Frontal cortex (tissue), 4 donors: ENCODE measurements around the gene ZNF513. TPM values are rescaled to one million over a fixed set of nuclear protein-coding genes. Genes with fewer than 3 reads are reported as not detected.
"Not testable (repeated sequence)": the region's sequence is repeated elsewhere in the genome, so short reads cannot be mapped to it uniquely, and the experiment has no call there.

Experiments
- DNase-seq, 2 donors: peaks; one replicate each; pipeline ENCODE4 v3.0.0; 2012; ENCODE audit warnings: low spot score in 2 of 2
- FAIRE-seq: peaks from 2 replicates; lab custom pipeline; 2012; peaks lifted over from hg19 to GRCh38; lab: Jason Lieb, UNC
- total RNA-seq: library from RNA; depleted of rRNA; stranded (reverse); fragments of >200 nt; gene quantifications from one replicate; pipeline ENCODE4 v1.2.3, GENCODE V29; 2014
- donor health status: control.
- donor health status: control.
- donor health status: control.

The ZNF513 gene
- total RNA-seq, 1 donor from 2014 or later = 12.6 TPM

GRCh38 chr2:27363933-27364332 lies 16.6 kb downstream of the ZNF513 start:
- FAIRE-seq = no peak

GRCh38 chr2:27362678-27363420 lies 17.7 kb downstream of the ZNF513 start:
- no peak for FAIRE-seq

More at GRCh38 chr2:27363933-27364332, 16.6 kb downstream of the ZNF513 start:
- DNase-seq = no peak

DNA sequence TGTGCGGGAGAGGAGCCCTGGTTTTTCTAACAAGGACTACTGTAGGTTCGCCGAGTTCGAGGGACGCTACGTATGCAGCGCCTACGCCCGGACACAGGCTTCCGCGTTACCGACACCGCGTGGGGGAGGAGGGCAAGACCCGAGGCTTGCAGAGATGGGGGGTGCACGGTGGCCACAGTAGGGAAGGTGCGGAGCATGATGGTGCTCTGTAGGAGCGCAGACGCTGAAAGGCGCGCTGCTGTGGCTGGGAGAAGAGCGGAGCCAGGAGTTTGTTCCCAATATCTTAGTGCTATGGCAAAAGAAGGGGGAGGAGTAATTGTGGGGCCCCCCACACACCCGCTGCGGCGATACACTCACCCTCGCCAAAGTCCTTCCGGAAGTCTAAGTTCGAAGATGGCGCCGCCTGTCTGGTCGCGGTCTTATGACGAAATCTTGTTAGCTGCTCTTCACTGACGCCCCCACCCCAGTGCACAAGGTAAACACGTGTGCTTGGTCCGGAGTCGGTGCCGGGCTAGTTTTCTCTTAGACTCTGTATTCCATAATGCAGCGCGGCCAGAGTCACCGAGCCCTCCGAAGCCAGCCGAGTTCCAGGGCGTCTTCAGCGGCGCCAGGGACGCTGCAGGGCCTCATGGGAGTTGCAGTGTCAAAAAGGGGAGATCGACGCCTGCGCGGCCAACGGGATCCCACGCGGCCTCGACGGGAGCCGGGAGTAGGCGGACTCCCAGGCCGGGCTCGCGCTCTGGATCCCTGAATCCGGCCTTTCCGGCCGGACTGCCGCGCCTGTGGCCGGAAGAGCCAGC lies 24.0 kb downstream of the ZNF513 start, which contains the start of gene GTF3C2:
Gene GTF3C2, minus strand, starts transcription at position 383 of the 800 bp plus-strand sequence. CDS start 13,210 bp downstream, outside the sequence.
- DNase-seq = peak; percentile 85 to 91
- FAIRE-seq = no peak

More at GRCh38 chr2:27362678-27363420, 17.7 kb downstream of the ZNF513 start:
- DNase-seq = no peak

DNA sequence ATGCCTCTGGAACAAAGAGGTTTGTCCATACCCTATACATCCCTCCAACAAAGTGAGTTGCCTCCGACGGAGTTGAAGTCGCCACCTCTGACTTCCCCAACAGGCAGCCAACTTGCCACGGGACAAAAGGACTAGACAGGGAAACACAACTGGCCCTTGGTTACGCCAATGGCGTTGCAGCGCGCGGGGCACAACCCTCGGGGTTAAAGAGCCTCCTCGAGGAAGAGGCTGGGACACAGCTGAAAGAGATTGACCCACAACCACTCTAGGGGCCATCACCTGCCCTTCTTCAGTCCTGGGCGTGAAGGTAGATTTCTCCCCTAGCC lies 24.5 kb downstream of the ZNF513 start:
- FAIRE-seq = no peak
- DNase-seq = no peak

DNA sequence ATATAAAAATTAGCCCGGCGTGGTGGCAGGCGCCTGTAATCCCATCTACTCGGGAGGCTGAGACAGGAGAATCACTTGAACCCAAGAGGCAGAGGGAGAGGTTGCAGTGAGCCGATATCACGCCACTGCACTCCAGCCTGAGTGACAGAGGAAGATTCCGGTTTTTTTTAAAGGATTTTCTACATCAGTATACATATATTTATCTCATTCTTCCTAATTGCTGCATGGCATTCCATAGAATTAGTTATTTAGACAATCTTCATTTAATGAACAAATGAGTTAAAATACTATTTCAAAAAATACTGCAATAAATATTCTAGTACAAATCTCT lies 26.0 kb downstream of the ZNF513 start:
- FAIRE-seq = no peak
- no peak for DNase-seq

- FAIRE-seq (no peak), DNase-seq (no peak)
These were observed 26.6 kb downstream of the ZNF513 start for GRCh38 chr2:27353762-27354596.

DNA sequence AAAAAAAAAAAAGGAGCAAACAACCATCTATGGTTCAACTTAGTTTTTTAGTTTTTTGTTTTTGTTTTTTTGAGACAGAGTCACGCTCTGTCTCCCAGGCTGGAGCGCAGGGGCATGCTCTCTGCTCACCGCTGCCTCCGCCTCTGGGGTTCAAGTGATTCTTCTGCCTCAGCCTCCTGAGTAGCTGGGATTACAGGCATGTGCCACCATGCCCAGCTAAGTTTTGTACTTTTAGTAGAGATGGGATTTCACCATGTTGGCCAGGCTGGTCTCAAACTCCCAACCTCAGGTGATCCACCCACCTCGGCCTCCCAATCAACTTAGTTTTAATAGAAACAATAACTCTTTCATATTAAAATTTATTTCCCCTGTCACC lies 27.2 kb downstream of the ZNF513 start:
- not testable (repeated sequence) for DNase-seq, FAIRE-seq

DNA sequence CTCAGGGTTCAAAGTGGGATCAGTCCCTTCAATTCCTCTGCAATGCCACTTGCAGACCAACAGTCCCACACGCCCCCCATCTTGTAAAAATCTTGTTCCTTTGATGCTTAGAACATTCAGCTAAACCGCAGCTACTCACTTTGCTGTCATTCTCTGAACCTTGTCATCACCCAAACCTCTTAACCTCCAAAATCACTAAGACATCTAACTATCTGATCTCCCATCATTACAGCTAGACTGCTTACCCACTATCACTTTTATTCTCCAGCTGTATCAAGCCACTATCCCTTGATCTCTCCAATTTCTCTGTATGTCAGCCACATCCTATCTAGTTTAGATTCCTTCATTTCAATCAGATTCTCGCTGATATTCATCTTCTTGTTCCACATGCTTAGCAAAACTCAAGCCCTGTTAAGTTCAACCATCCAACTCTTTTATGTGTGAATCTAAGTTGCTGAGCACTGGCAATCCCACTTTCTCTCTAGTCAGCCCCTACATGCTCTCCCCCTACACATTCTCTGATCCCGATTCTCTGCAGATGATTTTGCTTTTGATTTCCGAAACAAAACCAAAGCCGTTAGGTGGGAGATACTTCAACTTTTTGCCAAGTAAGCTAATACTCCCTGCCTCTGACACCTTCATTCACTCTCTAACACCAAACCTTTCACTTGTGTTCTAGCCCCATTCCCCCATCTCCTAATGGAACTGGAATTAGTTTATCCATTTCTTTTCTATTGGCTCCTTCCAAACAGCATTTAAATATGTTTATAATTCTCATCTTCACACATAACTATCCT lies 28.5 kb downstream of the ZNF513 start:
- DNase-seq = no peak
- no peak for FAIRE-seq

DNA sequence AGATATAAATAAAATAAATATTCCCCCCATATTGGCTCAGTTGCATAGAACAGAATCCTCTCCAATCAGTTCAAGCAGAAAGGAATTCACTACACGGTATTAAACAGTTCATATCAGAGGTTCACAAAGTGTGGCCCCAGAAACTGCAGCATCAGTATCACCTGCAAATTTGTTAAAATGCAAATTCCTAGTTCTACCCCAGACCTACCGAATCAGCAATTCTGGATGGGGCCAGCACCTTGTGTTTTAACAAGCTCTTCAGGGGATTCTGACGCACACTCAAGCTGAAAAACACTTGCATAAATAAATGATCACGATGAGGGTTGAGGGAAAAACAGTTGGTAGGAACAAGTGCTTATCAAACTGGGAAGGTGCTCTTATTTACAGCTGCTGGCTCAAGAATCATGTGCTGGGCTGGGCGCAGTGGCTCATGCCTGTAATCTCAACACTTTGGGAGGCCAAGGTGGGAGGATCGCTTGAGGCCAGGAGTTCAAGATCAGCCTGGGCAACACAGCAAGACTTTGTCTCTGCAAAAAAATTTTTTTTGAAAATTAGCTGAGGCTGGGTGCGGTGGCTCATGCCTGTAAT lies 30.3 kb downstream of the ZNF513 start:
- FAIRE-seq = no peak
- DNase-seq = no peak

- FAIRE-seq (no peak), DNase-seq (no peak)
These were observed 32.9 kb downstream of the ZNF513 start for GRCh38 chr2:27347641-27348040.

DNA sequence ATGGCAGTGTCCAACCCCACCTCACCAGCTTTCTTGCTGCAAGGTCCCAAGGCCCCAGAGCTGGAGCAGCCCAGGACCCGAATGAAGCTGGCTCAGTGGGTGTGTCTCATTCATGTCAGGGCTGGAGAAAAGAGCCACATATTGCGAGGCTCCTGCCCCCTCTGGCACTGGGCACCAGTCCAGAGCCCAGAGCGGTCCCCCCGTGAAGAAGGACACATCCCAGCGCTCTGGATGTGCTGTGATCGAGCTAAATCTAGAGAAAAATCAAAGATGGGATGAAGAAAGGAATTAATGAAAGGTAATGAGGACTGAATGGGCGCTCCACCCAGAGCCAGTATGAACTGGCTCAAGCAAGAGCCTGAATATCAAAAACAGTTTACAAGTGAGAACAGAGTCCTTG lies 44.4 kb downstream of the ZNF513 start:
- no peak for DNase-seq
- no peak for FAIRE-seq

DNA sequence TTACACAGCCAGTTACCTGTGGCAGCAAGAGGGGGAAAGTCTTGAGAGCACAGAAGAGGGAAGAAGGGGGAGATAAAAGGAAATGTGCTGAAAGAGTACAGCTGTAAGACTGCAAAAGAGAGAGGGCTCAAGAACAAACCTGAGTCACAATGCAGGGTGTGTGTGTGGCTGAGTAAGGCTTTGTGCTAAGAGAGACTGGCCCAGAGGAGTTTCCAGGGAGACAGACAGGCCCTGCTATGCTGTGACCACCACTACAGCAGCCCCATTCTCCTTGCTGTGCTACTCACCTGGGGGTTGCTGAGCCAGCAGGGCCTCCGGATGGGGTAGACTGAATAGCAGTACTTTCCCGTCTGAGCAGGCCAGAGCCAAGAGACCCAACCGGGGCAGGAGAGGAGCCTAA lies 45.2 kb downstream of the ZNF513 start:
- FAIRE-seq = no peak
- DNase-seq = no peak

Other genes with a start within 250 kb of the ZNF513 start
- gene PREB, start 246.1 kb downstream of the ZNF513 start, total RNA-seq = 20.8 TPM
- gene PRR30, start 241.3 kb downstream of the ZNF513 start, total RNA-seq = not detected
- gene TCF23, start 231.7 kb downstream of the ZNF513 start, total RNA-seq = not detected
- 37.5 TPM for gene ATRAID, start 168.7 kb downstream of the ZNF513 start, total RNA-seq
- gene SLC5A6, start 168.5 kb downstream of the ZNF513 start, total RNA-seq = 17.1 TPM
- 13.9 TPM for gene CAD, start 163.4 kb downstream of the ZNF513 start, total RNA-seq
- gene SLC30A3, start 117.7 kb downstream of the ZNF513 start, total RNA-seq = 0.82 TPM
- gene DNAJC5G, start 105.3 kb downstream of the ZNF513 start, total RNA-seq = not detected
- not detected for gene TRIM54, start 98.3 kb downstream of the ZNF513 start, total RNA-seq
- 1.2 TPM for gene UCN, start 72.3 kb downstream of the ZNF513 start, total RNA-seq
- 41.6 TPM for gene MPV17, start 57.6 kb downstream of the ZNF513 start, total RNA-seq
- 37.5 TPM for gene GTF3C2, start 24.0 kb downstream of the ZNF513 start, total RNA-seq
- 16.7 TPM for gene EIF2B4, start 10.4 kb downstream of the ZNF513 start, total RNA-seq
- 47.7 TPM for gene SNX17, start 10.1 kb downstream of the ZNF513 start, total RNA-seq
- 72.2 TPM for gene PPM1G, start 28.9 kb upstream of the ZNF513 start, total RNA-seq
- gene NRBP1, start 47.9 kb upstream of the ZNF513 start, total RNA-seq = 68.9 TPM
- gene KRTCAP3, start 61.6 kb upstream of the ZNF513 start, total RNA-seq = not detected
- 36.3 TPM for gene IFT172, start 109.0 kb upstream of the ZNF513 start, total RNA-seq
- gene FNDC4, start 114.5 kb upstream of the ZNF513 start, total RNA-seq = 45.7 TPM
- gene GCKR, start 116.1 kb upstream of the ZNF513 start, total RNA-seq = 1.6 TPM
- gene ZNF512, start 202.3 kb upstream of the ZNF513 start, total RNA-seq = 49.3 TPM
- gene CCDC121, start 248.3 kb upstream of the ZNF513 start, total RNA-seq = 3.7 TPM
- gene GPN1, start 248.3 kb upstream of the ZNF513 start, total RNA-seq = 31.4 TPM